Loucy (cell line): ENCODE data around the gene C16orf90.

ENCODE experiments used
- H2AFZ ChIP-seq: fragments of 200-600 bp; sonication (generic); 2 replicates; pipeline ENCODE4 v1.6.0; 2016; ENCODE audit warnings: antibody characterized with exemption, mild to moderate bottlenecking, low read length, moderate library complexity
- H3F3A ChIP-seq: fragments of 200-600 bp; 2 replicates; pipeline ENCODE4 v1.6.0; 2016; ENCODE audit warnings: antibody characterized with exemption, low read depth, mild to moderate bottlenecking
- H3K27me3 ChIP-seq: fragments of 200-600 bp; sonication (generic); 2 replicates; pipeline ENCODE4 v1.6.1; 2014; ENCODE audit warnings: low read length, mild to moderate bottlenecking; ENCODE audit not compliant: insufficient read depth, poor library complexity, severe bottlenecking
- H3K36me3 ChIP-seq: fragments of 200-600 bp; sonication (generic); 2 replicates; pipeline ENCODE4 v1.6.1; 2016; ENCODE audit warnings: low read length; ENCODE audit not compliant: insufficient read depth
- H3K4me1 ChIP-seq: fragments of 200-600 bp; sonication (generic); 2 replicates; pipeline ENCODE4 v1.5.1; 2014; ENCODE audit warnings: low read length, mild to moderate bottlenecking; ENCODE audit not compliant: insufficient read depth, poor library complexity, severe bottlenecking
- H3K4me2 ChIP-seq: fragments of 200-600 bp; sonication (generic); 2 replicates; pipeline ENCODE4 v1.6.0; 2014; ENCODE audit warnings: antibody characterized with exemption, low read length, low read depth, mild to moderate bottlenecking; ENCODE audit not compliant: poor library complexity, severe bottlenecking
- H3K4me3 ChIP-seq: fragments of 200-600 bp; sonication (generic); 2 replicates; pipeline ENCODE4 v1.5.1; 2014; ENCODE audit warnings: low read length, mild to moderate bottlenecking, mixed read lengths; ENCODE audit not compliant: poor library complexity, severe bottlenecking
- H3K79me2 ChIP-seq: fragments of 200-600 bp; sonication (generic); 2 replicates; pipeline ENCODE4 v1.6.1; 2014; ENCODE audit warnings: low read length; ENCODE audit not compliant: insufficient read depth
- H3K9ac ChIP-seq: fragments of 200-600 bp; sonication (generic); 2 replicates; pipeline ENCODE4 v1.6.0; 2014; ENCODE audit warnings: mild to moderate bottlenecking, low read depth, low read length, moderate library complexity; ENCODE audit not compliant: poor library complexity, severe bottlenecking
- H3K9me2 ChIP-seq: fragments of 200-600 bp; sonication (generic); replicated peaks from 2 replicates; pipeline ENCODE4 v1.6.1; 2016; ENCODE audit warnings: low read depth, low read length, mixed read lengths
- H3K9me3 ChIP-seq: fragments of 200-600 bp; sonication (generic); 2 replicates; pipeline ENCODE4 v1.6.1; 2014; ENCODE audit warnings: mild to moderate bottlenecking, antibody characterized with exemption, low read length, low read depth; ENCODE audit not compliant: insufficient read depth
- H4K20me1 ChIP-seq: fragments of 200-600 bp; sonication (generic); 2 replicates; pipeline ENCODE4 v1.6.0; 2014; ENCODE audit warnings: antibody characterized with exemption, low read length, mild to moderate bottlenecking; ENCODE audit not compliant: insufficient read depth, poor library complexity, severe bottlenecking
- CTCF ChIP-seq: fragments of 200-600 bp; sonication (generic); conservative IDR thresholded peaks from 2 replicates; pipeline ENCODE4 v1.5.1; 2014; ENCODE audit warnings: mild to moderate bottlenecking, antibody characterized with exemption, low read length
- EZH2phosphoT487 ChIP-seq: fragments of 200-600 bp; IDR thresholded peaks from 2 replicates; pipeline ENCODE4 v1.6.1; 2018; ENCODE audit warnings: antibody characterized with exemption, mild to moderate bottlenecking, moderate library complexity, borderline replicate concordance

The C16orf90 gene

DNA sequence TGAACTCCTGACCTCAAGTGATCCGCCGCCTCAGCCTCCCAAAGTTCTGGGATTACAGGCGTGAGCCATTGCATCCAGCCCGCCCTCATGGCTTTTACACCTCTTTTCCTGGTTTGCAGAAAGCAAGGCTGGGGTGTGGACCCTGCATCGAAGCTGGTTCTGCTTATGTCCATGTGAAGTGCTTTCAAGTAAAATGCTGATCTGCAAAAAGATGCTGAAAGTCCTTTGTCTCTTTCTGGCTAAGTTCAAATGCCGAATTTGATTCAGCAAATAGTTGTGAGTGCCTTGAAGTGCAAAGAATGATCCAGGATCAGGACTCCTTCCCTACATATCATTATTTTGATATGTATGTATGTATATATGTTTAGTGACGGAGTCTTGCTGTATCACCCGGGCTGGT is 34.7 kb downstream of the C16orf90 start:
- Histone ChIP-seq H3K4me3 (peak overlapping the region; percentile 87), H4K20me1 (peaks cover 10% of the 10 kb centered on the region), H2AFZ (no peak overlapping the region), H3K4me2 (peak overlapping the region; percentile 96), H3K9ac (peak overlapping the region; percentile 52), H3K9me2 (no peaks in the 10 kb centered on the region), H3K79me2 (peaks cover 68% of the 10 kb centered on the region), H3F3A (0 out of 2 replicates have a peak, but pooled peaks cover 4% of the 10 kb centered on the region), H3K4me1 (peaks cover 28% of the 10 kb centered on the region), H3K27me3 (no peaks in the 10 kb centered on the region), H3K9me3 (no peaks in the 10 kb centered on the region), H3K36me3 (no peaks in the 10 kb centered on the region)
- TF ChIP-seq EZH2phosphoT487 = no peak
- TF ChIP-seq CTCF = no peak

GRCh38 chr16:3460121-3460520 is 35.2 kb downstream of the C16orf90 start:
- H2AFZ ChIP-seq = no peak overlapping the region
- no peaks in the 10 kb centered on the region for H3K27me3 ChIP-seq
- no peaks in the 10 kb centered on the region for H3K9me3 ChIP-seq
- peak overlapping the region; percentile 96 for H3K4me2 ChIP-seq
- H3K4me1 ChIP-seq = peaks cover 28% of the 10 kb centered on the region
- H3K9me2 ChIP-seq = no peaks in the 10 kb centered on the region
- peaks cover 10% of the 10 kb centered on the region for H4K20me1 ChIP-seq
- H3K36me3 ChIP-seq = no peaks in the 10 kb centered on the region
- peak overlapping the region; percentile 52 for H3K9ac ChIP-seq
- peaks cover 63% of the 10 kb centered on the region for H3K79me2 ChIP-seq
- H3K4me3 ChIP-seq = peak overlapping the region; percentile 87
- TF ChIP-seq CTCF (no peak), EZH2phosphoT487 (no peak)
- 0 out of 2 replicates have a peak, but pooled peaks cover 4% of the 10 kb centered on the region for H3F3A ChIP-seq

- Histone ChIP-seq H3K4me3 (peak overlapping the region; percentile 87), H3K9ac (peak overlapping the region; percentile 89), H3K27me3 (no peaks in the 10 kb centered on the region), H3K79me2 (peaks cover 58% of the 10 kb centered on the region), H4K20me1 (peaks cover 10% of the 10 kb centered on the region), H3K9me3 (no peaks in the 10 kb centered on the region), H2AFZ (no peak overlapping the region), H3K4me1 (peaks cover 26% of the 10 kb centered on the region), H3K36me3 (no peaks in the 10 kb centered on the region), H3K4me2 (peak overlapping the region; percentile 96), H3F3A (0 out of 2 replicates have a peak, but pooled peaks cover 4% of the 10 kb centered on the region), H3K9me2 (no peaks in the 10 kb centered on the region)
- TF ChIP-seq CTCF (no peak), EZH2phosphoT487 (no peak)
Measured at GRCh38 chr16:3459401-3460090, 35.7 kb downstream of the C16orf90 start.
